Right lobe of liver (tissue), 4 donors: Measurements from ENCODE around the gene TMEM129.

Experiments
- POLR2A ChIP-seq: fragments of 450-650 bp; IDR thresholded peaks from one replicate; pipeline ENCODE4 v1.6.1; 2017; ENCODE audit warnings: antibody characterized with exemption, mild to moderate bottlenecking
- TF ChIP-seq, protein P1 (sequence below), 4 donors: fragments of 200-600 bp in 3 of 4; fragments of 450-650 bp in 1 of 4; IDR thresholded peaks; one replicate each; pipeline versions ENCODE4 v1.5.1 to v1.8.0; 2016 to 2022; ENCODE audit warnings: antibody characterized with exemption in 4 of 4, mild to moderate bottlenecking in 2 of 4
- donor health status: DM: no; HTN: no; CAD: no.
- donor health status: DM: no; HTN: no; CAD: no.
- donor health status: DM: no; HTN: yes; CAD: no.

DNA sequence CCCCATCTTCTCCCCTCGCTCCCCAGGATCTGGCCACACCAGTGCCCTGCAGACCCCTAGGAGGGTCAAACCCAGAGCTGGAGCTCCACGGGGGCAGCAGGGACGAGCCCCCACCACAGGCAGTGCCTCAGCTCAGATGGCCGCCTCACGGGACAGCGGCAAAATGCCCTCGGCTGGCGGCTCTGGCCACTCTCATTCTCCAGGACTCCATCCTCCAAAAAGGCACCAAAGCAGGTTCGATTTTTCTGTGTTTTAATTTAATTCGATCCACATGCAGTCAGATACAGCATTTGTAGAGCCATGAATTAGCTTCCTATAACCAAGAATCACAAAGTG lies 45.4 kb downstream of the TMEM129 start:
- TF ChIP-seq, protein P1, sequence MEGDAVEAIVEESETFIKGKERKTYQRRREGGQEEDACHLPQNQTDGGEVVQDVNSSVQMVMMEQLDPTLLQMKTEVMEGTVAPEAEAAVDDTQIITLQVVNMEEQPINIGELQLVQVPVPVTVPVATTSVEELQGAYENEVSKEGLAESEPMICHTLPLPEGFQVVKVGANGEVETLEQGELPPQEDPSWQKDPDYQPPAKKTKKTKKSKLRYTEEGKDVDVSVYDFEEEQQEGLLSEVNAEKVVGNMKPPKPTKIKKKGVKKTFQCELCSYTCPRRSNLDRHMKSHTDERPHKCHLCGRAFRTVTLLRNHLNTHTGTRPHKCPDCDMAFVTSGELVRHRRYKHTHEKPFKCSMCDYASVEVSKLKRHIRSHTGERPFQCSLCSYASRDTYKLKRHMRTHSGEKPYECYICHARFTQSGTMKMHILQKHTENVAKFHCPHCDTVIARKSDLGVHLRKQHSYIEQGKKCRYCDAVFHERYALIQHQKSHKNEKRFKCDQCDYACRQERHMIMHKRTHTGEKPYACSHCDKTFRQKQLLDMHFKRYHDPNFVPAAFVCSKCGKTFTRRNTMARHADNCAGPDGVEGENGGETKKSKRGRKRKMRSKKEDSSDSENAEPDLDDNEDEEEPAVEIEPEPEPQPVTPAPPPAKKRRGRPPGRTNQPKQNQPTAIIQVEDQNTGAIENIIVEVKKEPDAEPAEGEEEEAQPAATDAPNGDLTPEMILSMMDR (IDR thresholded peaks at IDR 0.05): no peak
- TF ChIP-seq POLR2A: no peak
